Suprapubic skin (tissue), 3 donors: Measurements from ENCODE around the gene DERA.

ENCODE experiments used
- CTCF ChIP-seq, 2 donors: fragments of 200-600 bp in 1 of 2; fragments of 450-650 bp in 1 of 2; sonication (generic) in 1 of 2; IDR thresholded peaks; one replicate each; pipeline ENCODE4 v1.5.1; 2016 to 2019; ENCODE audit warnings: antibody characterized with exemption in 2 of 2, mild to moderate bottlenecking in 1 of 2, moderate library complexity in 1 of 2
- POLR2A ChIP-seq, 2 donors: fragments of 450-650 bp; IDR thresholded peaks; one replicate each; pipeline ENCODE4 v1.6.1; 2017; ENCODE audit warnings: antibody characterized with exemption in 2 of 2, mild to moderate bottlenecking in 2 of 2, moderate library complexity in 2 of 2

GRCh38 chr12:15997910-15998309, 86.8 kb downstream of the DERA start:
- no peak for TF ChIP-seq CTCF (IDR thresholded peaks at IDR 0.05)
- no peak for TF ChIP-seq POLR2A (IDR thresholded peaks at IDR 0.05)
